HG03342 (cell line): ENCODE data around the gene SLC2A6.

Source experiments
- ATAC-seq: cut with Tn5 transposase; IDR thresholded peaks from one replicate; pipeline ENCODE4 v1.9.1; 2021; ENCODE audit warnings: mild to moderate bottlenecking, moderate library complexity; ENCODE audit not compliant: unreplicated experiment

SLC2A6 gene

GRCh38 chr9:133477992-133478850 lies 678 bp downstream of the SLC2A6 start:
- peak; percentile 31 for ATAC-seq

- ATAC-seq, result no peak
Observed at GRCh38 chr9:133477461-133477860, 1.4 kb downstream of the SLC2A6 start.

- ATAC-seq, result no peak
Observed at GRCh38 chr9:133476941-133477340, 2.0 kb downstream of the SLC2A6 start.

GRCh38 chr9:133476036-133476931 lies 2.6 kb downstream of the SLC2A6 start:
- no peak for ATAC-seq

- ATAC-seq, result no peak
Observed at GRCh38 chr9:133475292-133476012, 3.4 kb downstream of the SLC2A6 start.

GRCh38 chr9:133474853-133475252 lies 4.0 kb downstream of the SLC2A6 start:
- ATAC-seq, result no peak

- ATAC-seq, result no peak
Observed at GRCh38 chr9:133474215-133474614, 4.7 kb downstream of the SLC2A6 start.

GRCh38 chr9:133473743-133474142 lies 5.2 kb downstream of the SLC2A6 start:
- ATAC-seq, result no peak

GRCh38 chr9:133472753-133473378 lies 6.0 kb downstream of the SLC2A6 start:
- ATAC-seq, result no peak

- no peak for ATAC-seq
Observed at GRCh38 chr9:133472277-133472645, 6.6 kb downstream of the SLC2A6 start.

- ATAC-seq, result no peak
Observed at GRCh38 chr9:133471551-133472276, 7.2 kb downstream of the SLC2A6 start.

GRCh38 chr9:133470988-133471387 lies 7.9 kb downstream of the SLC2A6 start:
- no peak for ATAC-seq

GRCh38 chr9:133470427-133470924 lies 8.4 kb downstream of the SLC2A6 start:
- ATAC-seq, result no peak

- no peak for ATAC-seq
Observed at GRCh38 chr9:133468777-133469421, 10.0 kb downstream of the SLC2A6 start.

GRCh38 chr9:133468374-133468773 lies 10.5 kb downstream of the SLC2A6 start:
- ATAC-seq, result no peak

GRCh38 chr9:133467101-133467500 lies 11.8 kb downstream of the SLC2A6 start:
- ATAC-seq, result no peak

GRCh38 chr9:133465984-133466383 lies 12.9 kb downstream of the SLC2A6 start:
- ATAC-seq, result no peak

- no peak for ATAC-seq
Observed at GRCh38 chr9:133464638-133465037, 14.3 kb downstream of the SLC2A6 start.

GRCh38 chr9:133463864-133464615 lies 14.9 kb downstream of the SLC2A6 start:
- ATAC-seq, result no peak
